Endothelial cell (in vitro differentiated cells): ENCODE results near the gene NUTF2. TPM values are rescaled to one million over a fixed set of nuclear protein-coding genes. Genes with fewer than 3 reads are reported as not detected.
A peak's percentile ranks its signal among the peaks of the same experiment; 100 is the strongest.

Experiments used
- DNase-seq: peaks from one replicate; pipeline ENCODE4 v3.0.0; 2021; ENCODE audit warnings: low spot score
- H3K27ac Mint-ChIP-seq: one replicate; pipeline ENCODE4 v1.8.0; 2021; ENCODE audit warnings: mixed read lengths, inconsistent platforms; ENCODE audit not compliant: unreplicated experiment
- H3K27me3 Mint-ChIP-seq: one replicate; pipeline ENCODE4 v1.8.0; 2021; ENCODE audit warnings: mild to moderate bottlenecking, moderate library complexity, mixed read lengths, inconsistent platforms; ENCODE audit not compliant: unreplicated experiment
- H3K36me3 Mint-ChIP-seq: one replicate; pipeline ENCODE4 v1.8.0; 2021; ENCODE audit warnings: mild to moderate bottlenecking, low read depth, mixed read lengths, inconsistent platforms; ENCODE audit not compliant: unreplicated experiment
- H3K4me1 Mint-ChIP-seq: one replicate; pipeline ENCODE4 v1.8.0; 2021; ENCODE audit warnings: mild to moderate bottlenecking, mixed read lengths, inconsistent platforms; ENCODE audit not compliant: unreplicated experiment
- H3K4me3 Mint-ChIP-seq: one replicate; pipeline ENCODE4 v1.8.0; 2021; ENCODE audit warnings: mild to moderate bottlenecking, mixed read lengths, inconsistent platforms; ENCODE audit not compliant: unreplicated experiment
- H3K9me3 Mint-ChIP-seq: one replicate; pipeline ENCODE4 v1.8.0; 2021; ENCODE audit warnings: mixed read lengths, inconsistent platforms; ENCODE audit not compliant: unreplicated experiment
- total RNA-seq: library from RNA; stranded (reverse); fragmentation: NEBNext Ultra II Directional; extraction: Animal tissue kit (Norgen Biotek cat#: 25700); gene quantifications from one replicate; pipeline ENCODE4 v1.2.1, GENCODE V29; 2021; ENCODE audit not compliant: unreplicated experiment
- TF ChIP-seq, protein P1 (sequence below): fragments of 200-600 bp; sonication (generic); IDR thresholded peaks from one replicate; pipeline ENCODE4 v1.5.0; 2021; ENCODE audit warnings: antibody characterized with exemption; ENCODE audit not compliant: unreplicated experiment

The NUTF2 gene
- total RNA-seq, 1 donor from 2014 or later, result 217 TPM

DNA sequence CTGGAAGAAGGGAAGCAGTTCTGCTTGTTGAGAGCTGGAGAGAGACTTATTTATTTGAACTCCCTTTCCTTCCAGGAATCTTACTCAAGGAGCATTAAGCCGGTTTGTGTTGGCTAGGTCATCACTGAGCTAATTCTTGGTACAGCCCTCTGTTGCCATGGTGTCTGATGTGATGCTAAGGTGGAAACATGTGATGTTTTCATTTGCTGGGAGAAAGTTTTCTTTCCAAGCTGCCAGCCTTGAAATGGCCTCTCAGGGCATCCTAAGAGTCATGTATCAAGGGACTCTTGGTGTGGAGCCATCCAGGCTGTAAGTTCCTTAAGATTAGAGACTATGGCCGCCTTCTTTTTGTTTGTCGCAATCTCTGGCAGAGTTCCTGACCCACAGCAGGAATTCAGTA, 50.5 kb downstream of the NUTF2 start:
- H3K27me3 Mint-ChIP-seq, result peaks cover 5% of the 10 kb centered on the region
- H3K36me3 Mint-ChIP-seq, result peaks cover 9% of the 10 kb centered on the region
- peak overlapping the region; percentile 62 for H3K27ac Mint-ChIP-seq
- no peak overlapping the region for H3K4me3 Mint-ChIP-seq
- H3K4me1 Mint-ChIP-seq, result peaks cover 52% of the 10 kb centered on the region
- no peaks in the 10 kb centered on the region for H3K9me3 Mint-ChIP-seq
- DNase-seq, result no peak
- TF ChIP-seq, protein P1, sequence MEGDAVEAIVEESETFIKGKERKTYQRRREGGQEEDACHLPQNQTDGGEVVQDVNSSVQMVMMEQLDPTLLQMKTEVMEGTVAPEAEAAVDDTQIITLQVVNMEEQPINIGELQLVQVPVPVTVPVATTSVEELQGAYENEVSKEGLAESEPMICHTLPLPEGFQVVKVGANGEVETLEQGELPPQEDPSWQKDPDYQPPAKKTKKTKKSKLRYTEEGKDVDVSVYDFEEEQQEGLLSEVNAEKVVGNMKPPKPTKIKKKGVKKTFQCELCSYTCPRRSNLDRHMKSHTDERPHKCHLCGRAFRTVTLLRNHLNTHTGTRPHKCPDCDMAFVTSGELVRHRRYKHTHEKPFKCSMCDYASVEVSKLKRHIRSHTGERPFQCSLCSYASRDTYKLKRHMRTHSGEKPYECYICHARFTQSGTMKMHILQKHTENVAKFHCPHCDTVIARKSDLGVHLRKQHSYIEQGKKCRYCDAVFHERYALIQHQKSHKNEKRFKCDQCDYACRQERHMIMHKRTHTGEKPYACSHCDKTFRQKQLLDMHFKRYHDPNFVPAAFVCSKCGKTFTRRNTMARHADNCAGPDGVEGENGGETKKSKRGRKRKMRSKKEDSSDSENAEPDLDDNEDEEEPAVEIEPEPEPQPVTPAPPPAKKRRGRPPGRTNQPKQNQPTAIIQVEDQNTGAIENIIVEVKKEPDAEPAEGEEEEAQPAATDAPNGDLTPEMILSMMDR, result no peak

DNA sequence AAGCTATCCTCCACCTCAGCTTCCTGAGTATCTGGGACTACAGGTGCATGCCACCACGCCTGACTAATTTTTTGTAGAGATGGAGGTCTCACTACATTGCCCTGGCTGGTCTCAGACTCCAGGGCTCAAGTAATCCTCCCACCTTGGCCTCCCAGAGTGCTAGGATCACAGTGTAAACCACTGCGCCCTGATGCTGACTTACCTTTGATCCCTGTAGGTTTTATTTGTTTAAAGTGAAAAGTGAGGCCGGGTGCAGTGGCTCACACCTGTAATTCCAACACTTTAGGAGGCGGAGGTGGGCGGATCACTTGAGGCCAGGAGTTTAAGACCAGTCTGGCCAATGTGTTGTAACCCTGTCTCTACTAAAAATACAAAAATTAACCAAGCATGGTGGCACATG, 55.0 kb downstream of the NUTF2 start:
- H3K9me3 Mint-ChIP-seq, result no peaks in the 10 kb centered on the region
- no peak for DNase-seq
- H3K4me3 Mint-ChIP-seq, result no peak overlapping the region
- TF ChIP-seq, protein P1, result no peak
- H3K27me3 Mint-ChIP-seq, result peaks cover 2% of the 10 kb centered on the region
- H3K4me1 Mint-ChIP-seq, result peaks cover 43% of the 10 kb centered on the region
- peaks cover 14% of the 10 kb centered on the region for H3K36me3 Mint-ChIP-seq
- H3K27ac Mint-ChIP-seq, result peak overlapping the region; percentile 100

DNA sequence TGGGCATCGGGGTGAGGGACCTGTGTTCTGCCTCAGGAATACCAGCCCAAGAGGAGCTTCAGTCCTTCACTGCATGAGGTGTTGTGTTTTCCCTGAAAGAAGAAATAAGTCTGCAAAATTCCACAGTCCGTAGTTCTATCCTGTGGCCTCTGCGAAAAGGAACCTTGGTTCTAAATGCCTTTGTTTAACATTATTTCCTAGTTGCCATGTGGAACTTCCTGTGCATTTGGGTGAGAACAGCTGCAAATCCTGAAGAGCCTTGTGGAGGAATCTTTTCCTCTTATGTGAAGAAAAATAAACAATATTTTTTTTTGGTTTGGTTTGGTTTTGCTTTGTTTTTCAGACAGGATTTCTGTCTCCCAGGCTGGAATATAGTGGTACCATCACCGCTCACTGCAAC, 56.1 kb downstream of the NUTF2 start:
- H3K4me1 Mint-ChIP-seq, result peaks cover 39% of the 10 kb centered on the region
- H3K27me3 Mint-ChIP-seq, result peaks cover 2% of the 10 kb centered on the region
- H3K9me3 Mint-ChIP-seq, result no peaks in the 10 kb centered on the region
- peaks cover 19% of the 10 kb centered on the region for H3K36me3 Mint-ChIP-seq
- no peak for DNase-seq
- H3K27ac Mint-ChIP-seq, result peak overlapping the region; percentile 100
- peak overlapping the region; percentile 52 for H3K4me3 Mint-ChIP-seq
- TF ChIP-seq, protein P1, result no peak

DNA sequence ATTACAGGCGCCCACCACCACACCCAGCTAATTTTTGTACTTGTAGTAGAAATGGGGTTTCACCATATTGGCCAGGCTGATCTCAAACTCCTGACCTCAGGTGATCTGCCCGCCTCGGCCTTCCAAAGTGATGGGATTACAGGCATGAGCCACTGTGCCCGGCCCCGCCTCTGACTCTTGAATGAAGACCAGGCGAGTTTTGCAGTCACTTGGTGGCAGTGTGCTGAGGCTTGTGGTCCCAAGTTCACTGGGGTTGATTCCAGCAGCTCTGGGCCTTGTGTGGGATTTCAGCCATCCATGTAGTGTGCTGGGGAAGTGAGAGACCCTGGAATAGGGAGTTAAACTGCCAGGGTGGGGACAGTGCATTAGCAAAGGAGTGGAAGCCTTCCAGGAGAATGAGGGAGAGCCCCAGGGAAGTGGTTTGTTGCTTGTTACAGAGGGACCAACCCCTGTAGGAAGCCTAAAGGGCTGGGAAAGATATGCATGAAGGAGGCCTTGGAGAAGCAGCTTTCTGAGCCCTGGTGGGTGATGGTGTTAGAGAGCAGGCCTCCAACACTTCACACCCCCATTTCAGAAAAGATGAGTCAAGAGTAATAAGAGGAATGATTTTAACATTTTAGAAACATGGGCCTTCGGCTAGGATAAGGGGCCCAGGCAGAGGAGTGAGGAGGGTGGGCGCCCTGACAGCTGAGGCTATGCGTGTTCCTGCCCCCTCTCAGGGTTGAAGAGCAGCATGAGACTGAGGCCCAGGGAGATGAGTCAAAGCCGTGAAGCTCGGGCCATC, 60.9 kb downstream of the NUTF2 start:
- peaks cover 20% of the 10 kb centered on the region for H3K4me1 Mint-ChIP-seq
- TF ChIP-seq, protein P1, result no peak
- H3K36me3 Mint-ChIP-seq, result peaks cover 20% of the 10 kb centered on the region
- H3K9me3 Mint-ChIP-seq, result no peaks in the 10 kb centered on the region
- H3K4me3 Mint-ChIP-seq, result no peak overlapping the region
- no peak for DNase-seq
- H3K27me3 Mint-ChIP-seq, result no peaks in the 10 kb centered on the region
- no peak overlapping the region for H3K27ac Mint-ChIP-seq

DNA sequence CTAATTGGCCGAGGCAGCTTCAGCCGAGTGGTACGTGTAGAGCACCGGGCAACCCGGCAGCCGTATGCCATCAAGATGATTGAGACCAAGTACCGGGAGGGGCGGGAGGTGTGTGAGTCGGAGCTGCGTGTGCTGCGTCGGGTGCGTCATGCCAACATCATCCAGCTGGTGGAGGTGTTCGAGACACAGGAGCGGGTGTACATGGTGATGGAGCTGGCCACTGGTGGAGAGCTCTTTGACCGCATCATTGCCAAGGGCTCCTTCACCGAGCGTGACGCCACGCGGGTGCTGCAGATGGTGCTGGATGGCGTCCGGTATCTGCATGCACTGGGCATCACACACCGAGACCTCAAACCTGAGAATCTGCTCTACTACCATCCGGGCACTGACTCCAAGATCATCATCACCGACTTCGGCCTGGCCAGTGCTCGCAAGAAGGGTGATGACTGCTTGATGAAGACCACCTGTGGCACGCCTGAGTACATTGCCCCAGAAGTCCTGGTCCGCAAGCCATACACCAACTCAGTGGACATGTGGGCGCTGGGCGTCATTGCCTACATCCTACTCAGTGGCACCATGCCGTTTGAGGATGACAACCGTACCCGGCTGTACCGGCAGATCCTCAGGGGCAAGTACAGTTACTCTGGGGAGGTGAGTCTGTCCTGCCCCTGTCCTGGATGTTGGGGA, 62.5 kb downstream of the NUTF2 start:
- peaks cover 25% of the 10 kb centered on the region for H3K36me3 Mint-ChIP-seq
- peaks cover 7% of the 10 kb centered on the region for H3K4me1 Mint-ChIP-seq
- H3K9me3 Mint-ChIP-seq, result no peaks in the 10 kb centered on the region
- TF ChIP-seq, protein P1, result no peak
- DNase-seq, result no peak
- H3K27me3 Mint-ChIP-seq, result no peaks in the 10 kb centered on the region
- no peak overlapping the region for H3K27ac Mint-ChIP-seq
- no peak overlapping the region for H3K4me3 Mint-ChIP-seq
